HG03342 (cell line): ENCODE results near the gene VPREB1.
"Not testable (repeated sequence)": the region's sequence is repeated elsewhere in the genome, so short reads cannot be mapped to it uniquely, and the experiment has no call there.

Experiments used
- ATAC-seq: cut with Tn5 transposase; IDR thresholded peaks from one replicate; pipeline ENCODE4 v1.9.1; 2021; ENCODE audit warnings: mild to moderate bottlenecking, moderate library complexity; ENCODE audit not compliant: unreplicated experiment

The VPREB1 gene

GRCh38 chr22:22213231-22213630 lies 31.4 kb upstream of the VPREB1 start:
- no peak for ATAC-seq

- no peak for ATAC-seq
Measured at GRCh38 chr22:22214819-22215329, 29.7 kb upstream of the VPREB1 start.

GRCh38 chr22:22215659-22216449 lies 28.7 kb upstream of the VPREB1 start:
- ATAC-seq: no peak

GRCh38 chr22:22216450-22216959 lies 28.1 kb upstream of the VPREB1 start:
- no peak for ATAC-seq

GRCh38 chr22:22218302-22218701 lies 26.3 kb upstream of the VPREB1 start:
- no peak for ATAC-seq

- no peak for ATAC-seq
Measured at GRCh38 chr22:22219140-22219996, 25.2 kb upstream of the VPREB1 start.

- ATAC-seq: not testable (repeated sequence)
Measured at GRCh38 chr22:22221043-22221442, 23.5 kb upstream of the VPREB1 start.

GRCh38 chr22:22226448-22227187 lies 18.0 kb upstream of the VPREB1 start:
- no peak for ATAC-seq

- no peak for ATAC-seq
Measured at GRCh38 chr22:22228421-22228820, 16.2 kb upstream of the VPREB1 start.

GRCh38 chr22:22228921-22229320 lies 15.7 kb upstream of the VPREB1 start:
- ATAC-seq: no peak

- no peak for ATAC-seq
Measured at GRCh38 chr22:22229683-22230420, 14.7 kb upstream of the VPREB1 start.

- no peak for ATAC-seq
Measured at GRCh38 chr22:22230438-22230837, 14.1 kb upstream of the VPREB1 start.

GRCh38 chr22:22233081-22233480 lies 11.5 kb upstream of the VPREB1 start:
- no peak for ATAC-seq

GRCh38 chr22:22235558-22235957 lies 9.0 kb upstream of the VPREB1 start:
- ATAC-seq: no peak

- ATAC-seq: no peak
Measured at GRCh38 chr22:22237521-22237920, 7.1 kb upstream of the VPREB1 start.

- no peak for ATAC-seq
Measured at GRCh38 chr22:22239311-22239939, 5.2 kb upstream of the VPREB1 start.

GRCh38 chr22:22241554-22241898 lies 3.1 kb upstream of the VPREB1 start:
- no peak for ATAC-seq

- ATAC-seq: no peak
Measured at GRCh38 chr22:22242488-22242887, 2.1 kb upstream of the VPREB1 start.

GRCh38 chr22:22243033-22243680 lies 1.4 kb upstream of the VPREB1 start:
- no peak for ATAC-seq
